ENCODE measurements around the gene SKI. TPM values are rescaled to one million over a fixed set of nuclear protein-coding genes. Genes with fewer than 3 reads are reported as not detected.
A peak's percentile ranks its signal among the peaks of the same experiment; 100 is the strongest.

SKI gene
- total and polyA plus RNA-seq, 9 of the 15 experiments (the other 6 are each of a cell fraction or from before 2014, with no cell fraction given), result 0.10 to 60.5 (median 4.6) TPM

DNA sequence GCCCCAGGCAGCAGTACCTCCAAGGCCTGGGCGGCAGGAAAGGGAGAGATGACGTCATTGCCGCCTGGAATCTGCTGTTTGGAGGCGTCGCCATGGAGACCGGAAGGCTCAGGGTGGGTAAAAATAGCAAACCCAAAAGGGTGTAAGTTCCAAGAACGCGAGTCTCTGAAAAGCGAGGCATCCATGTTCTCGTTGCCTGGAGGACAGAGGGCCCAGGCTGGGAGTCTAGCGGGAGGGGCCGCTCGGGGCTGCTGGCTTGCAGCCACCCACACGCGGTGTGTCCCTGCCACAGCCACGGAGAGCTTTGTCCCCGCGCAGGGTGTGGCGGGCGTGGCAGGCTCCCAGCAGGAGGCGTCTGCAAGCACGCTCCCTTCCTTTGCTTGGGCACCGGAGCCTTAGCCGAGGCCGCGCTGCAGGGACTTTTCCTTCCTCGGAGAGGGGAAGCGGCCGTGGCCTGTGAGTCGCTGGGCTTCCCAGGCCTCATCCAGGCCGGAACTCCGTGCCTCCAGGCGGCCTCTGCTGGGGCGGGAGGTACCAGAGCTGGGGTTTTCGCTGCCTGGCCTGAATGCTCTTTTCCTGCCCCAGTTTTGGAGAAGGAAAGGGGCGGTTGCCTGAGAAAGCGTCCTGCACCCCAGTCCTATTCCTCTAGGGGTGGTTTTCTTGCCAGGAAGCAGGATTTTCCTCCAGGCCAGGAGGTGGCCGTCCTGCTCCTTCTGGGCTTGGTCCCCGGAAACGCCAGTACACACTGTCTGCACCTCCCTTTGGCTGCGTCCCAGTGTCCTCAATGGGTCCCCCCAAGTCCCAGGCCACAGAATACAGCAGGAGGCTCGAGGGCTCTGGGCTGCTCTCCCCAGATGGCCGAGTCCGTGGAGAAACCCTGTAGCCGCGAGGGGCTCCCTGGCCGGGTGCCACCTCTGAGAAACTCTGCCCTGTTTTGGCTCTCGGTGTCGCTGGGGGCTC is 15.3 kb upstream of the SKI start (continued):
- TF ChIP-seq PHB2 (IDR thresholded peaks at IDR 0.05; ENCODE audit: low read depth) (no peak), ZNF696 (CRISPR knock-in tag; conservative IDR thresholded peaks at IDR 0.05) (no peak), ELK3 (CRISPR knock-in tag; IDR thresholded peaks at IDR 0.05) (no peak), PRMT5 (CRISPR knock-in tag; IDR thresholded peaks at IDR 0.05) (no peak), ARHGAP35 (IDR thresholded peaks at IDR 0.05; ENCODE audit: partially characterized antibody) (no peak), ZNF431 (CRISPR knock-in tag; IDR thresholded peaks at IDR 0.05) (no peak), FUS (optimal IDR thresholded peaks at IDR 0.05; ENCODE audit: low read depth, low read length) (no peak), ERF (CRISPR knock-in tag; IDR thresholded peaks at IDR 0.05) (peak; percentile 86; the same call in 1 of the 2 replicates), ZNF263 (CRISPR knock-in tag; IDR thresholded peaks at IDR 0.05; ENCODE audit: borderline replicate concordance) (no peak), GABPB1 (CRISPR knock-in tag; IDR thresholded peaks at IDR 0.05) (peak; percentile 63), SMAD1 (IDR thresholded peaks at IDR 0.05; ENCODE audit: low read depth, low read length, partially characterized antibody) (no peak), ZNF274 (IDR thresholded peaks at IDR 0.05; ENCODE audit: borderline replicate concordance, low read depth, low read length) (no peak), ZNF445 (CRISPR knock-in tag; IDR thresholded peaks at IDR 0.05; ENCODE audit: low read depth) (no peak), THRAP3 (IDR thresholded peaks at IDR 0.05; ENCODE audit: borderline replicate concordance) (no peak)
- TF ChIP-seq, protein P1, sequence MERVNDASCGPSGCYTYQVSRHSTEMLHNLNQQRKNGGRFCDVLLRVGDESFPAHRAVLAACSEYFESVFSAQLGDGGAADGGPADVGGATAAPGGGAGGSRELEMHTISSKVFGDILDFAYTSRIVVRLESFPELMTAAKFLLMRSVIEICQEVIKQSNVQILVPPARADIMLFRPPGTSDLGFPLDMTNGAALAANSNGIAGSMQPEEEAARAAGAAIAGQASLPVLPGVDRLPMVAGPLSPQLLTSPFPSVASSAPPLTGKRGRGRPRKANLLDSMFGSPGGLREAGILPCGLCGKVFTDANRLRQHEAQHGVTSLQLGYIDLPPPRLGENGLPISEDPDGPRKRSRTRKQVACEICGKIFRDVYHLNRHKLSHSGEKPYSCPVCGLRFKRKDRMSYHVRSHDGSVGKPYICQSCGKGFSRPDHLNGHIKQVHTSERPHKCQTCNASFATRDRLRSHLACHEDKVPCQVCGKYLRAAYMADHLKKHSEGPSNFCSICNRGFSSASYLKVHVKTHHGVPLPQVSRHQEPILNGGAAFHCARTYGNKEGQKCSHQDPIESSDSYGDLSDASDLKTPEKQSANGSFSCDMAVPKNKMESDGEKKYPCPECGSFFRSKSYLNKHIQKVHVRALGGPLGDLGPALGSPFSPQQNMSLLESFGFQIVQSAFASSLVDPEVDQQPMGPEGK (CRISPR knock-in tag; IDR thresholded peaks at IDR 0.05; ENCODE audit: borderline replicate concordance), result no peak
- TF ChIP-seq, protein P2, sequence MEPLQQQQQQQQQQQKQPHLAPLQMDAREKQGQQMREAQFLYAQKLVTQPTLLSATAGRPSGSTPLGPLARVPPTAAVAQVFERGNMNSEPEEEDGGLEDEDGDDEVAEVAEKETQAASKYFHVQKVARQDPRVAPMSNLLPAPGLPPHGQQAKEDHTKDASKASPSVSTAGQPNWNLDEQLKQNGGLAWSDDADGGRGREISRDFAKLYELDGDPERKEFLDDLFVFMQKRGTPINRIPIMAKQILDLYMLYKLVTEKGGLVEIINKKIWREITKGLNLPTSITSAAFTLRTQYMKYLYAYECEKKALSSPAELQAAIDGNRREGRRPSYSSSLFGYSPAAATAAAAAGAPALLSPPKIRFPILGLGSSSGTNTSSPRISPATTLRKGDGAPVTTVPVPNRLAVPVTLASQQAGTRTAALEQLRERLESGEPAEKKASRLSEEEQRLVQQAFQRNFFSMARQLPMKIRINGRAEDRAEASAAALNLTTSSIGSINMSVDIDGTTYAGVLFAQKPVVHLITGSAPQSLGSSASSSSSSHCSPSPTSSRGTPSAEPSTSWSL (CRISPR knock-in tag; IDR thresholded peaks at IDR 0.05; ENCODE audit: borderline replicate concordance), result no peak
- TF ChIP-seq, protein P3, sequence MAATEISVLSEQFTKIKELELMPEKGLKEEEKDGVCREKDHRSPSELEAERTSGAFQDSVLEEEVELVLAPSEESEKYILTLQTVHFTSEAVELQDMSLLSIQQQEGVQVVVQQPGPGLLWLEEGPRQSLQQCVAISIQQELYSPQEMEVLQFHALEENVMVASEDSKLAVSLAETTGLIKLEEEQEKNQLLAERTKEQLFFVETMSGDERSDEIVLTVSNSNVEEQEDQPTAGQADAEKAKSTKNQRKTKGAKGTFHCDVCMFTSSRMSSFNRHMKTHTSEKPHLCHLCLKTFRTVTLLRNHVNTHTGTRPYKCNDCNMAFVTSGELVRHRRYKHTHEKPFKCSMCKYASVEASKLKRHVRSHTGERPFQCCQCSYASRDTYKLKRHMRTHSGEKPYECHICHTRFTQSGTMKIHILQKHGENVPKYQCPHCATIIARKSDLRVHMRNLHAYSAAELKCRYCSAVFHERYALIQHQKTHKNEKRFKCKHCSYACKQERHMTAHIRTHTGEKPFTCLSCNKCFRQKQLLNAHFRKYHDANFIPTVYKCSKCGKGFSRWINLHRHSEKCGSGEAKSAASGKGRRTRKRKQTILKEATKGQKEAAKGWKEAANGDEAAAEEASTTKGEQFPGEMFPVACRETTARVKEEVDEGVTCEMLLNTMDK (IDR thresholded peaks at IDR 0.05; ENCODE audit: borderline replicate concordance, insufficient read depth, low read depth, low read length, poor library complexity, severe bottlenecking), result no peak
- TF ChIP-seq, protein P4, sequence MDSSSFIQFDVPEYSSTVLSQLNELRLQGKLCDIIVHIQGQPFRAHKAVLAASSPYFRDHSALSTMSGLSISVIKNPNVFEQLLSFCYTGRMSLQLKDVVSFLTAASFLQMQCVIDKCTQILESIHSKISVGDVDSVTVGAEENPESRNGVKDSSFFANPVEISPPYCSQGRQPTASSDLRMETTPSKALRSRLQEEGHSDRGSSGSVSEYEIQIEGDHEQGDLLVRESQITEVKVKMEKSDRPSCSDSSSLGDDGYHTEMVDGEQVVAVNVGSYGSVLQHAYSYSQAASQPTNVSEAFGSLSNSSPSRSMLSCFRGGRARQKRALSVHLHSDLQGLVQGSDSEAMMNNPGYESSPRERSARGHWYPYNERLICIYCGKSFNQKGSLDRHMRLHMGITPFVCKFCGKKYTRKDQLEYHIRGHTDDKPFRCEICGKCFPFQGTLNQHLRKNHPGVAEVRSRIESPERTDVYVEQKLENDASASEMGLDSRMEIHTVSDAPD (CRISPR knock-in tag; IDR thresholded peaks at IDR 0.05), result no peak

Data from K562 (cell line).